ENCODE measurements around the gene TEX29.

TEX29 gene

GRCh38 chr13:111292710-111293485 lies 27.5 kb upstream of the TEX29 start:
- DNase-seq = no peak

- no peak for DNase-seq
Observed at GRCh38 chr13:111295886-111296285, 24.6 kb upstream of the TEX29 start.

- no peak for DNase-seq
Observed at GRCh38 chr13:111296417-111296816, 24.0 kb upstream of the TEX29 start.

GRCh38 chr13:111298214-111298975 lies 22.0 kb upstream of the TEX29 start:
- DNase-seq = no peak

GRCh38 chr13:111302045-111302726 lies 18.3 kb upstream of the TEX29 start:
- DNase-seq = no peak

GRCh38 chr13:111303559-111303958 lies 16.9 kb upstream of the TEX29 start:
- no peak for DNase-seq

GRCh38 chr13:111304041-111304544 lies 16.3 kb upstream of the TEX29 start:
- no peak for DNase-seq

GRCh38 chr13:111304603-111305289 lies 15.7 kb upstream of the TEX29 start:
- DNase-seq = no peak

GRCh38 chr13:111312944-111313590 lies 7.4 kb upstream of the TEX29 start:
- DNase-seq = no peak

GRCh38 chr13:111313911-111314425 lies 6.5 kb upstream of the TEX29 start:
- no peak for DNase-seq

- no peak for DNase-seq
Observed at GRCh38 chr13:111314852-111315251, 5.6 kb upstream of the TEX29 start.

- no peak for DNase-seq
Observed at GRCh38 chr13:111315347-111315995, 5.0 kb upstream of the TEX29 start.

GRCh38 chr13:111316161-111316730 lies 4.2 kb upstream of the TEX29 start:
- DNase-seq = no peak

GRCh38 chr13:111317042-111317550 lies 3.3 kb upstream of the TEX29 start:
- DNase-seq = no peak

- DNase-seq = no peak
Observed at GRCh38 chr13:111317571-111318345, 2.7 kb upstream of the TEX29 start.

GRCh38 chr13:111318386-111318785 lies 2.1 kb upstream of the TEX29 start:
- DNase-seq = no peak

GRCh38 chr13:111319521-111319920 lies 921 bp upstream of the TEX29 start:
- no peak for DNase-seq

GRCh38 chr13:111322001-111322915 lies 1.8 kb downstream of the TEX29 start:
- DNase-seq = no peak

GRCh38 chr13:111322916-111323331 lies 2.5 kb downstream of the TEX29 start:
- DNase-seq = no peak

All from T-helper 9 cell (primary cell).